ENCODE results near the gene ARID2. TPM values are rescaled to one million over a fixed set of nuclear protein-coding genes. Genes with fewer than 3 reads are reported as not detected.

Gene ARID2
- total RNA-seq, 1 donor from 2014 or later, result 24.2 TPM

GRCh38 chr12:45833401-45833800 lies 103.9 kb downstream of the ARID2 start:
- no peak for DNase-seq (ENCODE audit: low spot score)
- intact Hi-C loops (cut with DNase I), result no loop called here

DNA sequence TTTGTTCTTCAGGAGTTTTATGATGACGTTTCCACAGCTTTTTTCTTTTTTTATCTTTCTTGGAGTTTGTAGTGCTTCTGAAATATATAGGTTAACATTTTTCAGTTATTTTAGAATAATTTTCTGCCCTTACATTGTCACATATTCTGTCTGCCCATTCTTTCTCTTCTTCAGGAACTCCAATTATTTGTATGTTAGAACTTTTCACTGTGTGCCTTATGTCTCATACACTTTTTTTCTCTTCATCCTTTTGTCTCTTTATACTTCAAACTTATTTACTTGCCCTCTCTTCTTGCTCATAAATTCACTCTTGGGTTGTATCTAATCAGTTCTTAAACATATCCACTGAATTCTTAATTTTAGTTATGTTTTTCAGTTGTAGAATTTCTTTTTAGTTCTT lies 105.3 kb downstream of the ARID2 start:
- intact Hi-C loops (cut with DNase I), result no loop called here
- no peak for DNase-seq (ENCODE audit: low spot score)

DNA sequence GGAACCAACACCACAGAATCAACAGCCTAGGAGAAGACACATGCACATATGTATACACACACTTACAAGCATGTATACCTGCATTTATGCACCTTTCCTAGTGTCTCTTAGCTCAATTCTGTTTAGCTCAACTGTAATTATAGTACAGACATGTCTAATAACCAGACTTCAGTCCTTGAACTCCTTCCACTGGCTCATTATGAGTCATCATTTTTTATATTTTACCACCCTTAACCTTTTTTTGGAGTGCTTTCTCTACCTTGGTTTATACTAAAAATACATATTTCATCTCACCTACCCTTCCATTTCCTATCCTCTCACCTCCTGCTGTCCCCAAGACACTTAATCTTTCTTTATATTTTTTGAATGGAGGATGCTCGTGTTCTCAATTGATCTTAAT lies 110.4 kb downstream of the ARID2 start:
- intact Hi-C loops (cut with DNase I), result no loop called here
- no peak for DNase-seq (ENCODE audit: low spot score)

GRCh38 chr12:45849289-45849688 lies 119.8 kb downstream of the ARID2 start:
- no peak for DNase-seq (ENCODE audit: low spot score)
- intact Hi-C loops (cut with DNase I), result no loop called here

- intact Hi-C loops (cut with DNase I), result no loop called here
- DNase-seq (ENCODE audit: low spot score), result no peak
These were observed 120.8 kb downstream of the ARID2 start for GRCh38 chr12:45850302-45850701.

DNA sequence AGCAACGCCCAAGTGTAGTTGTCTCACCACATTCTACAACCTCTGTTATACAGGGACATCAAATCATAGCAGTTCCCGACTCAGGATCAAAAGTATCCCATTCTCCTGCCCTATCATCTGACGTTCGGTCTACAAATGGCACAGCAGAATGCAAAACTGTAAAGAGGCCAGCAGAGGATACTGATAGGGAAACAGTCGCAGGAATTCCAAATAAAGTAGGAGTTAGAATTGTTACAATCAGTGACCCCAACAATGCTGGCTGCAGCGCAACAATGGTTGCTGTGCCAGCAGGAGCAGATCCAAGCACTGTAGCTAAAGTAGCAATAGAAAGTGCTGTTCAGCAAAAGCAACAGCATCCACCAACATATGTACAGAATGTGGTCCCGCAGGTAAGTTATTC lies 123.0 kb downstream of the ARID2 start:
- intact Hi-C loops (cut with DNase I), result no loop called here
- DNase-seq (ENCODE audit: low spot score), result peak; percentile 82

DNA sequence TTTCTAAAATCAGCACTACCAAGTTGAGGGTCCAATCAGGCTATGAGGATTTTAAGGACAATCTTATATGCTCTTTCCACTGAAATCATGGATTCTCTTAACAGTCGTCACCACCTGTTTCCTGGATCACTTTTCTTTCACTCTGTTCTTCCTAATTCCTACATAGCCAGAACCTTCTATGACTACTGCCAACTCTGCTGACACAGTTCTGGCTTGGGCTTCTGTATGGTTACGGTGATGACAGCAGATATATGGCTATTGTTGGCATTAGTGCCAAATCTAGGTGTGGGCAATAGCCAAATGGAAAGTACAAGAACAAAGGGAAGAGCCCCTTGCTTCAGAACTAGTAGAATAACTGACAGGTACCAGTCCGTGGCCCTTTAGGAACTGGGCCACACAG lies 124.0 kb downstream of the ARID2 start:
- no peak for DNase-seq (ENCODE audit: low spot score)
- intact Hi-C loops (cut with DNase I), result no loop called here

DNA sequence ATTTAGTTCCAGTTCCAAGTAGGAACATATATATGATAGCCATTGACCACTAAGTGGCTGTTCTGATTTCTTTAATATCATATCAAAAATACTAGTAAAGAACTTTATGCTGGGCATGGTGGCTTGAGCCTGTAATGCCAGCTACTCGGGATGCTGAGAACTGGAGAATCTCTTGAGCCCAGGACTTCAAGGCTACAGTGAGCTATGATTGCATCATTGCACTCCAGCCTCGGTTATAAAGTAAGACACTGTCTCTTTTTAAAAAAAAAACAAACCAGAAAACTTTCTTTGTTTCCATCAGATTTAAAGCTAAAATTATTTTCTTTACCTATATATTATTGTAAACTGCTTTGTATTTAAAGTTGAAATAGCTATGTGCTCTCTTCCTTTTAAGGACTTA lies 133.8 kb downstream of the ARID2 start:
- intact Hi-C loops (cut with DNase I), result no loop called here
- DNase-seq (ENCODE audit: low spot score), result no peak

GRCh38 chr12:45866299-45866698 lies 136.8 kb downstream of the ARID2 start:
- intact Hi-C loops (cut with DNase I), result no loop called here
- DNase-seq (ENCODE audit: low spot score), result no peak

DNA sequence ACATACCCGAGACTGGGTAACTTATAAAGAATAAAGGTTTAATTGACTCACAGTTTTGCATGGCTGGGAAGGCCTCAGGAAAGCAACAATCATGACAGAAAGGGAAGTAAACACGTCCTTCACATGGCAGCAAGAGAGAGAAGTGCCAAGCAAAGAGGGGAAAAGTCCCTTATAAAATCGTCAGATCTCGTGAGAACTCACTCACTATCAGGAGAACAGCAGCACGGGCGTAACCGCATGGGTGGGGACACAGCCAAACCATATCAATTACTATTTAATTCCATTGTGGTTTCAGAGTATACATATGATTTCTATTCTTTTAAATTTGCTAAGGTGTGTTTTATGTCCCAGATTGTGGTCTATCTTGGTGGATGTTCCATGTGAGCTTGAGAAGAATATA lies 142.9 kb downstream of the ARID2 start:
- intact Hi-C loops (cut with DNase I), result no loop called here

GRCh38 chr12:45877069-45877468 lies 147.6 kb downstream of the ARID2 start:
- intact Hi-C loops (cut with DNase I), result no loop called here
- DNase-seq (ENCODE audit: low spot score), result no peak

More for the DNA sequence above, 142.9 kb downstream of the ARID2 start:
- no peak for DNase-seq (ENCODE audit: low spot score)

DNA sequence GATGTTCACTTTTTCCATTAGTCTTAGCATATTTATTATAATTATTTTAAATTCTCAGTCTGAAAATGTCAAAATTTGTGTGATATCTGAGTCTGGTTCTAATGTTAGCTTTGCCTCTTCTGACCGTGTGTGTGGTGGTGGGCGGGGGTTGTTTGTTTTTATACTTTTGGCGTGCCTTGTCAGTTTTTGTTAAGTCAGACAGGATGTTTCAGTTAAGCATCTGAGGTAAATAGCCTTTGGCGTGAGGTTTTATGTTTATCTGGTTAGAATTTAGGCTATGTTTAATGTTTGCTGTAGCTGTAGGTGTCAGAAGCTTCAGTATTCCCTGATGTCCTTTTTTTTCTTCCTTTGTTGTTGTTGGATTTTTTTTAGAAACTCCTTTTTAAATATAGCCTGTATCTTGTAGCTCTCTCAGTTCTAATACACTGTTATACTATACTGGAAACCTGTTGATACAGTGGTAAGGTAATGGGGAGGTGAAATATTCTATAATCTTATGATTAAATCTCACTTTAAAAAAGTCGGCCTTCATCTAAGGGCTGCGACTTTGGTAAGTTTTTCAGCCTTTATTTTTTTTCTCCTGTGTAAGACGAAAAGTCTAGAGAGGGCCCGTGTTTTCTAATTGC lies 149.2 kb downstream of the ARID2 start:
- intact Hi-C loops (cut with DNase I), result no loop called here
- DNase-seq (ENCODE audit: low spot score), result no peak

DNA sequence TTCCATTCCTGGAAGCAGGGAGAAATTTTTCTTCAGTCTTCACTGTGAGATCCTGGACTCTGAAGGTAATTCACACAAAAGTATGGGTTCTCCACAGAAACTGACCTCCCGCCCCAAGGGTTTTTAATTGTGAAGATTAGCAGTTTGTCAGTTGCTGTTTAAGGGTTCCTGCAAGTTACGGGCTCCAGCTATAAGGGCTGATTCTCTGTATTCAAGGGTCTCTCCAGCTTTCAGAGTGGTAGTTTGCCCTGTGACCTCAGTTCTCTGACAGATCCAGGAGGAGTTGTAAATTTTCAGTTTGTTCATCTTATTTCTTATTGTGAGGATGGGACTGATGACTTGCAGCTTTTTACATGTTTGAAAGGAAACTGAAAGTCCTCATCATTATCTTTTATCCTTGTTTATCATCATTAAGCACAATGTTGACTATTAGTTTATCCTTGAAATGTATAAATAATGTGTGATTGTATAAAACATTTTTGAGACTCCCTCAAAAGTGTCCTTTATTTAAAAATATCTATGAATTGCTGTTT lies 149.9 kb downstream of the ARID2 start:
- intact Hi-C loops (cut with DNase I), result no loop called here
- DNase-seq (ENCODE audit: low spot score), result no peak

- intact Hi-C loops (cut with DNase I), result no loop called here
- no peak for DNase-seq (ENCODE audit: low spot score)
These were observed 151.0 kb downstream of the ARID2 start for GRCh38 chr12:45880533-45880932.

DNA sequence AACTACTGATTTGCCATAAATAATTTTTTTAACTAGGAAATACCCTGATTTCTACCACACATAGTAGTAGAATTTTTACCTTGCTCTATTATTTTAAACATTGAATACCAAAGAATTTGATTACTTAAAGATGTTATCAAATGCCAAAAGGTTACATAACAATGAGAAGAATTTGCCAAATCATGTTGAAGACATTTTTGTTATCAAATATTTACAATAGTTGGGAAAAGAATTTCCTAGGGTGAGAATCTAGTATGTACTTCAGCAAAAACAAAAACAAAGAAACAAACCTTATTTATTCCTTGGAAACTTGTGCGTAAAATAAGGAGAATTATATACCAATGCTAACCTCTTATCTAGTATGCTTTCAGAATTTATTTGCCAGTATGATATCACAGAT lies 153.7 kb downstream of the ARID2 start:
- DNase-seq (ENCODE audit: low spot score), result no peak
- intact Hi-C loops (cut with DNase I), result no loop called here

GRCh38 chr12:45886685-45887084 lies 157.2 kb downstream of the ARID2 start:
- intact Hi-C loops (cut with DNase I), result no loop called here
- no peak for DNase-seq (ENCODE audit: low spot score)

DNA sequence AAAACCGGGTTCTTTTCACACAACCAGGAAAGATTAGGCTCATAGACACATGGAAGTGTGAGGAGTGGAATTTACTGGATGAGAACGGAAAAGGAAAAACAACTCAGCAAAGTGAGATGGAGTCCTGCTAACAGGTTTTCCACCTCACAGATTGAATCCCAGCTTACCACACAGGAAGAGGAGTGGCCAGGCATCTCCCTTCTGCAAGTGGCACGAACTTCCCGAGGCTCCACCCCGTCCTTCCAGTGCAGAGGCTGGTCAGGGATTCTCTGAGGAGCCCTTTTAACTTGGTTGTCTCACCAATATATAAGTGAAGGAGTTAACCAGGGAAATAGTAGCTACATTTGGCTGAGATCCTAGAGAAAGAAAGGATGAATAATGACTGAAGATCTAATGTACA lies 158.0 kb downstream of the ARID2 start:
- no peak for DNase-seq (ENCODE audit: low spot score)

GRCh38 chr12:45890276-45890675 lies 160.8 kb downstream of the ARID2 start:
- intact Hi-C loops (cut with DNase I), result no loop called here
- no peak for DNase-seq (ENCODE audit: low spot score)

More for the DNA sequence above, 158.0 kb downstream of the ARID2 start:
- intact Hi-C loops (cut with DNase I), result no loop called here

DNA sequence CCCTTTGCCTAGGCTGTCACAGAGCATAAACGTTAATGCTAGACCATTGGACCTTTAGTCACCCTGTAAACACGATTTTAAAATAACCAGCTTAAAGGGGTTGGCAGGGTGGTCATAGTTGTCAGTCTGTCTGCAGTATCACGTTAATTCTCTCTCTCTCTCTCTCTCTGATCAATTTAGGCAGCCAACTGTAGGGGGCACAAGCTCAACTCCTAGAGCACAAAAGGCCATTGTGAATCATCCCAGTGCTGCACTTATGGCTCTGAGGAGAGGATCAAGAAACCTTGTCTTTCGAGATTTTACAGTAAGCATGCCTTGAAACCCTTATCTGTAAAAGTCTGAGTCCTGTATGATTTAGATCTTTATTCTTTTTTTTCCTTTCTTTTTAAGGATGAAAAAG lies 163.7 kb downstream of the ARID2 start:
- intact Hi-C loops (cut with DNase I), result no loop called here
- no peak for DNase-seq (ENCODE audit: low spot score)

GRCh38 chr12:45895961-45896360 lies 166.5 kb downstream of the ARID2 start:
- DNase-seq (ENCODE audit: low spot score), result no peak
- intact Hi-C loops (cut with DNase I), result no loop called here

GRCh38 chr12:45898094-45898493 lies 168.6 kb downstream of the ARID2 start:
- no peak for DNase-seq (ENCODE audit: low spot score)
- intact Hi-C loops (cut with DNase I), result no loop called here

DNA sequence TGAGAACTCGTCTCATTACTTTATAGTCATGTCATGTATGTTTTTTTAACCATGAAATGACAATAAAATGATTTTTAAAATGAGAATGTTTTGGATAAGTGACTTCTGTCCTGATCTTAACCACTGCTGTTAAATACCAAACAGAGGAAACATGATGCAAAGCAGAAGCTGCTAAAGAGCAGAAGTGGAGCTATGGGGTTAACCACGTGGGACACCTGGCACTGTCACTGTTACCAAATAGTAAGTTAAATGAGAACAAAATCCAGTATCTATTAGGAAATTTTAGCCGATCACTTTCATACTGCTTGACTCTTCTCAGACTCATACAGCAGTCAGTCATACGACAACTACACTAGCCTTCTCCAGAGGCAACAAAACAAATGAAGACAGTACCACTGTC lies 178.4 kb downstream of the ARID2 start:
- intact Hi-C loops (cut with DNase I), result no loop called here
- no peak for DNase-seq (ENCODE audit: low spot score)

Data from cardiac septum (tissue), 1 donor.